ENCODE measurements around the gene CORT.
"Not testable (repeated sequence)": the region's sequence is repeated elsewhere in the genome, so short reads cannot be mapped to it uniquely, and the experiment has no call there.

CORT gene
- total RNA-seq = 0 to 0.17 (median 0) reads per million in 3 donors

GRCh38 chr1:10449751-10450150, at the start of gene CORT:
Gene CORT (plus strand): TSS chr1:10450031. CDS start chr1:10450224, 193 bp downstream.
- no peak for DNase-seq
- Histone ChIP-seq H3K27me3 (replicated peaks; ENCODE audit: control insufficient read depth, insufficient read depth, low read length, poor library complexity, severe bottlenecking) (no peaks in the 10 kb centered on the region), H3K4me3 (ENCODE audit: insufficient read depth, low read depth, low read length, poor library complexity, severe bottlenecking) (no peak within 1 kb of the TSS), H3K27ac (ENCODE audit: insufficient read depth, low read length, poor library complexity, severe bottlenecking) (no peak within 1 kb of the TSS), H3K36me3 (ENCODE audit: control insufficient read depth, insufficient read depth, low read length) (no peaks in the 10 kb centered on the region), H3K4me1 (ENCODE audit: control insufficient read depth, insufficient read depth, low read length, poor library complexity, severe bottlenecking) (no peaks in the 10 kb centered on the region), H3K9me3 (ENCODE audit: control insufficient read depth, low read length) (no peaks in the 10 kb centered on the region)

GRCh38 chr1:10401281-10401680, 48.5 kb upstream of the CORT start:
- no peak for DNase-seq
- no peaks in the 10 kb centered on the region for H3K9me3 ChIP-seq (ENCODE audit: control insufficient read depth, low read length)
- no peak overlapping the region for H3K27ac ChIP-seq (ENCODE audit: insufficient read depth, low read length, poor library complexity, severe bottlenecking)
- no peaks in the 10 kb centered on the region for H3K27me3 ChIP-seq (replicated peaks; ENCODE audit: control insufficient read depth, insufficient read depth, low read length, poor library complexity, severe bottlenecking)
- no peak overlapping the region for H3K4me3 ChIP-seq (ENCODE audit: insufficient read depth, low read depth, low read length, poor library complexity, severe bottlenecking)
- peaks cover 22% of the 10 kb centered on the region for H3K36me3 ChIP-seq (ENCODE audit: control insufficient read depth, insufficient read depth, low read length)
- H3K4me1 ChIP-seq (ENCODE audit: control insufficient read depth, insufficient read depth, low read length, poor library complexity, severe bottlenecking) = peaks cover 12% of the 10 kb centered on the region

GRCh38 chr1:10402729-10403274, 47.0 kb upstream of the CORT start:
- Histone ChIP-seq H3K27ac (ENCODE audit: insufficient read depth, low read length, poor library complexity, severe bottlenecking) (no peak overlapping the region), H3K4me1 (ENCODE audit: control insufficient read depth, insufficient read depth, low read length, poor library complexity, severe bottlenecking) (peaks cover 12% of the 10 kb centered on the region), H3K9me3 (ENCODE audit: control insufficient read depth, low read length) (no peaks in the 10 kb centered on the region), H3K36me3 (ENCODE audit: control insufficient read depth, insufficient read depth, low read length) (peaks cover 35% of the 10 kb centered on the region), H3K27me3 (replicated peaks; ENCODE audit: control insufficient read depth, insufficient read depth, low read length, poor library complexity, severe bottlenecking) (no peaks in the 10 kb centered on the region), H3K4me3 (ENCODE audit: insufficient read depth, low read depth, low read length, poor library complexity, severe bottlenecking) (no peak overlapping the region)
- DNase-seq = no peak

- H3K27ac ChIP-seq (ENCODE audit: insufficient read depth, low read length, poor library complexity, severe bottlenecking) = no peak overlapping the region
- H3K9me3 ChIP-seq (ENCODE audit: control insufficient read depth, low read length) = no peaks in the 10 kb centered on the region
- DNase-seq = no peak
- no peaks in the 10 kb centered on the region for H3K4me1 ChIP-seq (ENCODE audit: control insufficient read depth, insufficient read depth, low read length, poor library complexity, severe bottlenecking)
- peaks cover 70% of the 10 kb centered on the region for H3K36me3 ChIP-seq (ENCODE audit: control insufficient read depth, insufficient read depth, low read length)
- no peaks in the 10 kb centered on the region for H3K27me3 ChIP-seq (replicated peaks; ENCODE audit: control insufficient read depth, insufficient read depth, low read length, poor library complexity, severe bottlenecking)
- H3K4me3 ChIP-seq (ENCODE audit: insufficient read depth, low read depth, low read length, poor library complexity, severe bottlenecking) = no peak overlapping the region
Observed at GRCh38 chr1:10407201-10407600, 42.6 kb upstream of the CORT start.

- DNase-seq = no peak
- Histone ChIP-seq H3K27ac (ENCODE audit: insufficient read depth, low read length, poor library complexity, severe bottlenecking) (no peak overlapping the region), H3K9me3 (ENCODE audit: control insufficient read depth, low read length) (no peaks in the 10 kb centered on the region), H3K4me3 (ENCODE audit: insufficient read depth, low read depth, low read length, poor library complexity, severe bottlenecking) (no peak overlapping the region), H3K27me3 (replicated peaks; ENCODE audit: control insufficient read depth, insufficient read depth, low read length, poor library complexity, severe bottlenecking) (no peaks in the 10 kb centered on the region), H3K4me1 (ENCODE audit: control insufficient read depth, insufficient read depth, low read length, poor library complexity, severe bottlenecking) (no peaks in the 10 kb centered on the region), H3K36me3 (ENCODE audit: control insufficient read depth, insufficient read depth, low read length) (peaks cover 55% of the 10 kb centered on the region)
Observed at GRCh38 chr1:10415211-10415930, 34.5 kb upstream of the CORT start.

- not testable (repeated sequence) for H3K4me3 ChIP-seq (ENCODE audit: insufficient read depth, low read depth, low read length, poor library complexity, severe bottlenecking); H3K9me3 ChIP-seq (ENCODE audit: control insufficient read depth, low read length); H3K27ac ChIP-seq (ENCODE audit: insufficient read depth, low read length, poor library complexity, severe bottlenecking); H3K4me1 ChIP-seq (ENCODE audit: control insufficient read depth, insufficient read depth, low read length, poor library complexity, severe bottlenecking); DNase-seq; H3K27me3 ChIP-seq (replicated peaks; ENCODE audit: control insufficient read depth, insufficient read depth, low read length, poor library complexity, severe bottlenecking)
- H3K36me3 ChIP-seq (ENCODE audit: control insufficient read depth, insufficient read depth, low read length) = peaks cover 54% of the 10 kb centered on the region
Observed at GRCh38 chr1:10415967-10416366, 33.9 kb upstream of the CORT start.

GRCh38 chr1:10418741-10419140, 31.1 kb upstream of the CORT start:
- H3K9me3 ChIP-seq (ENCODE audit: control insufficient read depth, low read length); H3K4me3 ChIP-seq (ENCODE audit: insufficient read depth, low read depth, low read length, poor library complexity, severe bottlenecking); H3K27me3 ChIP-seq (replicated peaks; ENCODE audit: control insufficient read depth, insufficient read depth, low read length, poor library complexity, severe bottlenecking); H3K27ac ChIP-seq (ENCODE audit: insufficient read depth, low read length, poor library complexity, severe bottlenecking); DNase-seq; H3K4me1 ChIP-seq (ENCODE audit: control insufficient read depth, insufficient read depth, low read length, poor library complexity, severe bottlenecking): not testable (repeated sequence)
- H3K36me3 ChIP-seq (ENCODE audit: control insufficient read depth, insufficient read depth, low read length) = peaks cover 29% of the 10 kb centered on the region

GRCh38 chr1:10419351-10419750, 30.5 kb upstream of the CORT start:
- Histone ChIP-seq H3K4me3 (ENCODE audit: insufficient read depth, low read depth, low read length, poor library complexity, severe bottlenecking) (no peak overlapping the region), H3K27ac (ENCODE audit: insufficient read depth, low read length, poor library complexity, severe bottlenecking) (no peak overlapping the region), H3K4me1 (ENCODE audit: control insufficient read depth, insufficient read depth, low read length, poor library complexity, severe bottlenecking) (no peaks in the 10 kb centered on the region), H3K9me3 (ENCODE audit: control insufficient read depth, low read length) (no peaks in the 10 kb centered on the region), H3K36me3 (ENCODE audit: control insufficient read depth, insufficient read depth, low read length) (peaks cover 29% of the 10 kb centered on the region), H3K27me3 (replicated peaks; ENCODE audit: control insufficient read depth, insufficient read depth, low read length, poor library complexity, severe bottlenecking) (no peaks in the 10 kb centered on the region)
- DNase-seq = no peak

GRCh38 chr1:10421637-10422036, 28.2 kb upstream of the CORT start:
- peaks cover 29% of the 10 kb centered on the region for H3K36me3 ChIP-seq (ENCODE audit: control insufficient read depth, insufficient read depth, low read length)
- no peak overlapping the region for H3K4me3 ChIP-seq (ENCODE audit: insufficient read depth, low read depth, low read length, poor library complexity, severe bottlenecking)
- DNase-seq = no peak
- H3K27me3 ChIP-seq (replicated peaks; ENCODE audit: control insufficient read depth, insufficient read depth, low read length, poor library complexity, severe bottlenecking) = no peaks in the 10 kb centered on the region
- no peaks in the 10 kb centered on the region for H3K9me3 ChIP-seq (ENCODE audit: control insufficient read depth, low read length)
- H3K4me1 ChIP-seq (ENCODE audit: control insufficient read depth, insufficient read depth, low read length, poor library complexity, severe bottlenecking) = no peaks in the 10 kb centered on the region
- no peak overlapping the region for H3K27ac ChIP-seq (ENCODE audit: insufficient read depth, low read length, poor library complexity, severe bottlenecking)

- H3K9me3 ChIP-seq (ENCODE audit: control insufficient read depth, low read length) = no peaks in the 10 kb centered on the region
- H3K27ac ChIP-seq (ENCODE audit: insufficient read depth, low read length, poor library complexity, severe bottlenecking) = no peak overlapping the region
- DNase-seq = no peak
Observed at GRCh38 chr1:10424034-10424433, 25.8 kb upstream of the CORT start.

More at GRCh38 chr1:10424034-10424433, 25.8 kb upstream of the CORT start:
- peaks cover 13% of the 10 kb centered on the region for H3K36me3 ChIP-seq (ENCODE audit: control insufficient read depth, insufficient read depth, low read length)
- peaks cover 5% of the 10 kb centered on the region for H3K4me1 ChIP-seq (ENCODE audit: control insufficient read depth, insufficient read depth, low read length, poor library complexity, severe bottlenecking)
- H3K4me3 ChIP-seq (ENCODE audit: insufficient read depth, low read depth, low read length, poor library complexity, severe bottlenecking) = no peak overlapping the region
- H3K27me3 ChIP-seq (replicated peaks; ENCODE audit: control insufficient read depth, insufficient read depth, low read length, poor library complexity, severe bottlenecking) = no peaks in the 10 kb centered on the region

Data from effector memory CD4-positive, alpha-beta T cell (primary cell).